GM21390 (cell line): ENCODE data around the gene TTF2.

Experiments
- ATAC-seq: cut with Tn5 transposase; IDR thresholded peaks from one replicate; pipeline ENCODE4 v1.9.1; 2021; ENCODE audit not compliant: unreplicated experiment

Gene TTF2

DNA sequence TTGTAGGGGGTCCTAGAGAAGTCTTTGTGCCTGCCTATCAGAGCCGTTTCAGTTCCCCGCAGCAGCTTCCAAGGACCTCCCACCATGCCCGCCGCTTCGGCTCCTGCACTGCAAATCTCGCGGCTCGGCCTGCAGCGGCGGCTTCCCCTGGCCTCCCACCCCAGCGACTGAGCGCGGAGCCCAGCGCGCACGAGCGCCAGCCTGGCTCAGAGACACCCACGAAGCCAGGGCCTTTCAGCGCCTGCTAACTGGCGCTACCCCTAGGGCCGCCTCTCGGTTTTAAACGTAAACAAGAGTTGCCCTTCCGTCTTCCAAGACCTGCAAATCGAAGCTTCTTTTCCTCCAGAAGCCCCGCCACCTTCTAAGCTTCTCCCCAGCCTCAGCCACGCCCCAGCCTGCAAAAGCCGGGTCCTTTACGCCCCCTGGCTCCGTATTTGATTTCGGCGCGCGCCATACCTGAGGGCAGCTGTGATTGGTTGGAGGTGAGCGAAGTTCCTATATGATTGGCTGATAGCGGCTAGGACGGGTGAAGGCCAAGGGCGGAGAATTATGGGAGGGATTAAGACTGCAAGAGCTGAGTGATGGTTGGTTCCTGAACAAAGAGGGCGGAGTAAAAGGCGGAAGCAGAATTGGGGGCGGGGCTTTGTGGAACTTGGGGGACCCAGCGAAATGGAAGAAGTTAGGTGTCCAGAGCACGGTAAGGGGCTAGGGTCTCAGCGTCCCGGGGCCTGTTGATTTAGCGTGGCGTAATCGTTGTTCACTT is at the start of gene TTF2:
TSS of gene TTF2 (plus strand) at position 649 of the 763 bp plus-strand sequence. CDS start at position 670, 21 bp downstream.
- ATAC-seq = peak; percentile 93

DNA sequence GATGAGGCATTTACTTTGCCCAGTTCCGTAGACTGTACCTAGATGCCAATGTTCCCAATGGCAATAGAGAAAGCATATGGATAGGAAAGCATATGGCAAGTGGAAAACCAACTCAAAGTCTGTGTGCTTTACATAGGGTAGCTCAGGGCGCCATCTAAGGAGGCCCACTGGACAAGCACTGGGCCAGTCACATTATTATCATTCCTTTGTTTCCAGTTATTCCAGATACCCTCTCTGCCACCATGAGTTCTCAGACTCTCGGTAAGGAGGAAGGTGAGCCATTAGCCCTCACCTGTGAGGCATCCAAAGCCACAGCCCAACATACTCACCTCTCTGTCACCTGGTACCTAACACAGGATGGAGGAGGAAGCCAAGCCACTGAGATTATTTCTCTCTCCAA is 48.8 kb upstream of the TTF2 start:
- ATAC-seq = no peak

DNA sequence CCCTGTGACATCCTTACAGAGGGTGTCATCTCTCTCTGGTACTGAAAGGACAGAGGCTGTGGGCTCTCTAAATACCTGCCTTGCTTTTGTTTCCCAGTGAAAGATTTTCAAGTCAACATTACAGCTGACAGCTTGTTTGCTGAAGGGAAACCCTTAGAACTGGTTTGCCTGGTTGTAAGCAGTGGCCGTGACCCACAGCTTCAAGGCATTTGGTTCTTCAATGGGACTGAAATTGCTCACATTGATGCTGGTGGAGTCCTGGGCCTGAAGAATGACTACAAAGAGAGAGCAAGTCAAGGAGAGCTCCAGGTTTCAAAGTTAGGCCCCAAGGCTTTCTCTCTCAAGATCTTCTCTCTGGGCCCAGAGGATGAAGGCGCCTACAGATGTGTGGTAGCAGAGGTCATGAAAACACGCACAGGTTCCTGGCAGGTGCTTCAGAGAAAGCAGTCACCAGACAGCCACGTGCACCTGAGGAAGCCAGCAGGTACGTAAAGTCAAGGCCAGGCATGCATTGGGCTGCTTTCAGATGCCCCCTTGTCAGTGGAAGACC is 46.7 kb upstream of the TTF2 start:
- no peak for ATAC-seq

DNA sequence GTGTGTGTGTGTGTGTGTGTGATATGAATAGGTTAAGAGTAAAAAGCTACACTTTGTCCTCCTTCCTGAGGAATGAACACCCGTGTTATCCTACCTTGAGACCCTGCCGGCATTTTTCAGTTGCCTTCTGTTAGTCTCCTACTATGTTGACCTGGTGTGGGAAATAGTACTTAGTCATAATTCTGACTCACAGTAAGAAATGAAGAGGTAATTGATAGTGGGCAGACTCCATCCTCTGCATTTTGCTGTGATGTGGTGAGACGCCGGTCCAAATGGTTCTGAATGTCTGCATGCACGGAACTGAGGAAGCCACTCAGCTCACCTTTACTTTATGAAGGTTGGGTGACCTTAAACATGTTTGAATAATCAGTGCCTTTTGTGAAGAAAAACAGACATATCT is 45.9 kb upstream of the TTF2 start:
- ATAC-seq = no peak

DNA sequence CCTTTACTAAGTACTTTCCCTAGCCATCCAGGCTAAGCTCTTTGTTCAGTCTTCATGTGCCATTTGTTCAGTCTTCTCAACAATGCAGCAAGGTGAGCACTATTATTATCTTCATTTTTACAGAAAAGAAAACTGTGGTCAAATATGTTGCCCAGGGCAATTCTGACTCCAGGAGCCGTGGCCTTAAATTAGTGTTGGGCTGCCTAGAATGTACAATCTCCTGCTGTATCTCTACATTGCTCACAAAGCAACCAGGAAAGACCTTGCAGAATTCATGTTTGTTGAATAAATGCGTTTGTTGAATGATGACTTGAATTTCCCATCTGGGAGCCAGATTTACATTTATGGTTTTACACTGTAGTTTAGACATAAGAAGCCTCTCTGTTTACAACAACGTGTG is 44.4 kb upstream of the TTF2 start:
- no peak for ATAC-seq

DNA sequence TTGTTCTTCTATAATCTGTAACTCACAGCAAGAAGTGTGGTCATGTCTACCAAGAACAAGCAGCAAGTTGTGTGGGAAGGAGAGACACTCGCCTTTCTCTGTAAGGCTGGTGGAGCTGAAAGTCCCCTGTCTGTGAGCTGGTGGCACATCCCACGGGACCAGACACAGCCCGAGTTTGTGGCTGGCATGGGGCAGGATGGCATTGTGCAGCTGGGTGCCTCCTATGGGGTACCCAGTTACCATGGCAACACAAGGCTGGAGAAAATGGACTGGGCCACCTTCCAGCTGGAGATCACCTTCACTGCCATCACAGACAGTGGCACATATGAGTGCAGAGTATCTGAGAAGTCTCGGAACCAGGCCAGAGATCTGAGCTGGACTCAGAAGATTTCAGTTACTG is 43.1 kb upstream of the TTF2 start:
- ATAC-seq = no peak

DNA sequence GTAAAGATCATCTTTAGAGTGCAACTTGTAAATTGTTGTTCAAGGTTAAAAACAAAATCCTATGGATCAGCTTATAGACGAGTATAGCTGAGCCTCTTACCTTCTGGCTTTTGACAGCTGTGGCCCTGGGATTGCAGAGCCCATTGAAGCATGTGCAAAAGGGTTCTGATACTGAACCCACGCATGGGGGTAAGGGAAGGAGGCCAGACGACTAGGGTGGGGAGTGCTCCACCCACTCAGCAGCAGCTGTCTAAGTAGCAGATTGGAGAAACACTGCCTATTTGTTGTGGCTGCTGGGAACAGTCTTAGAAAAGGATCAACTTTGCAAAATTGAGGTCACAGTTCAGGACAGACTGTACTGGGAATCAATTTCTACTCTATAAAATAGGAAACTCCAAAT is 42.5 kb upstream of the TTF2 start:
- ATAC-seq = no peak

DNA sequence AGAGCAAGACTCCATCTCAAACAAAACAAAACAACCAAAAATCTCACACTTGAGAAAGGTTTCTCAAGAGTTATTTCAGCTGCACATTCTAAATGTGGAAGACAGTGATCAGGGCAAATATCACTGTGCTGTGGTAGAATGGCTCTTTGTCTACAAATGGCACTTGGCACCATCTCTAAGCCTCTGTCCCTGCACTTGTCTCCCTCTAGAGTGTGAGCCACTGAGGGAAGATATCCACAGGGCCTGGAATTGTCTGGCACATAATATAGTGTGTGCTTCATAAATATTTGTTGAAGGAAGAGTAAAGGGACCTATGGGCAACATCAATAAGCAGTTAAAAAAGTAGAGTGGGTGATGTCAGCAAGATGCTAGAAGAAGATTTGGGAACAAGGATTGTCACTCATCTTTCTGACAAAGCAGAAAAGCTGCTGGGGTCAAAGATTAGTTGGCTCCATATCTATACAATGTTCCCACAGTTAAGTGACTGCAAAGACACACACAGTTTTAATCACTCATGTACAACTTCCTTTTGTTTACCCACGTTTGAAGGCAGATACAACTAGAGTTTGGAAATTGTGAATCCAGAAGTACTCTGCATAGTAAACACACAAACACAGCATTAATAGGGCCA is 39.5 kb upstream of the TTF2 start:
- no peak for ATAC-seq

DNA sequence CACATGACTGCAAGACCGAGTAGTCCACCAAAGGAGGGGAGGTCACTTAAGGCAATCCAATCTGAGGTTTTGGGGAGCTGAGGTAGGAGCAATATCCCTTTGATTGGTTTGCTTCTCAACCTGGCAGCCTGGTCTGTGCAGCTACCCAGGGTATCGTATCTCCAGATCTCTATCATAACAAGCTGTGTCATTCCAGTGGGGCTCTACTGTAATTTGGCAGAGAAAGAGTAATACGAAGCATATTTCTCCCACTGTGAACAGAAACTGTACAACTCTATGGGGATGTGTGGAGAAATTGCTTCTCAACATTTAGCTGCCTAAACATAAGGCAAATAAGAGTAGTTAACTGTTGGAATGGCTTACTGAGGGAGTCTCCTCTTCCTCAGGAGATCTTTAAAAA is 38.0 kb upstream of the TTF2 start:
- ATAC-seq = no peak

DNA sequence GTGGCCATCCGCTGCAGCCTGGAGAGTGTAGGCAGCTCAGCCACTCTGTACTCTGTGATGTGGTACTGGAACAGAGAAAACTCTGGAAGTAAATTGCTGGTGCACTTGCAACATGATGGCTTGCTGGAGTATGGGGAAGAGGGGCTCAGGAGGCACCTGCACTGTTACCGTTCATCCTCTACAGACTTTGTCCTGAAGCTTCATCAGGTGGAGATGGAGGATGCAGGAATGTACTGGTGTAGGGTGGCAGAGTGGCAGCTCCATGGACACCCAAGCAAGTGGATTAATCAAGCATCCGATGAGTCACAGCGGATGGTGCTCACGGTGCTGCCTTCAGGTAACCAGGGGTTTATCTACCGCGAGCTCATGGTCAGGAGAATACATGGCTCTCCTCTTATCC is 34.6 kb upstream of the TTF2 start:
- no peak for ATAC-seq

DNA sequence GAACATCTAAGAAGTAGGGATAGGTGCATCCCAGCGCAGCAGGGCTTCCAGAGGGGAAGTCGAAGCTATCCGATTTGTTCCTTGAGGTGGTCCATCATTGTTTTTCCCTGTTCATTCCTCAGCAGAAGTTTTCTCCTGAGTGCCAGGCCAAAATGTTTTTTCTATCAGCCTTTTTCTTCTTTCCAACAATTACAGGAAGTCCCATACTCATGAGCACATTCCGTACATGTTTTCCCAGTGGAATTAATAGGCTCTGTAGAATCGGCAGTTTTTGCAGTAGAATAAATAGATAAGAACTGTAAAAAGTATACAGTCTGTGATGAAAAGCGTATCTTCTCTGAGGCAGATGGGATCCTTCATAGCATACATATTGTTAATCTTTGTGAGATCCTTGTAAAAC is 33.8 kb upstream of the TTF2 start:
- no peak for ATAC-seq

DNA sequence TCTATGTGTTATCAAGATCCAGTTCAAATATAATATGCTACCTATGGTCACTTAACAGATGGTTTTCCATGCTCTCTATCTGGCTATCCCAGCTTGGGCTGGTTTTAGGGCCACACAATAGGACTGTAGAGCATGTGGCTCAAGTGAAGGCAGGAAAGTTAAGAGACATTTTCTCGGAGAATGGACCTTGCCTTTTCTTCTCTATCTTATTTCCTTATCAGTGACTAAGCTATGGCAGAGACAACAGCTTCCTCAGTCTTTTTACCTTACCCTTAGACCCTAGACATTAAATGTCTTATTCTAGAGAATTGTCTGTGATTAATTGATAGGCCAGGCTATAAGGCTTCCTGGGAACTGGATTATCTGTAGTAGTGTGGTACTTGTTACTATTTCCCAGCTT is 30.4 kb upstream of the TTF2 start:
- ATAC-seq = no peak

DNA sequence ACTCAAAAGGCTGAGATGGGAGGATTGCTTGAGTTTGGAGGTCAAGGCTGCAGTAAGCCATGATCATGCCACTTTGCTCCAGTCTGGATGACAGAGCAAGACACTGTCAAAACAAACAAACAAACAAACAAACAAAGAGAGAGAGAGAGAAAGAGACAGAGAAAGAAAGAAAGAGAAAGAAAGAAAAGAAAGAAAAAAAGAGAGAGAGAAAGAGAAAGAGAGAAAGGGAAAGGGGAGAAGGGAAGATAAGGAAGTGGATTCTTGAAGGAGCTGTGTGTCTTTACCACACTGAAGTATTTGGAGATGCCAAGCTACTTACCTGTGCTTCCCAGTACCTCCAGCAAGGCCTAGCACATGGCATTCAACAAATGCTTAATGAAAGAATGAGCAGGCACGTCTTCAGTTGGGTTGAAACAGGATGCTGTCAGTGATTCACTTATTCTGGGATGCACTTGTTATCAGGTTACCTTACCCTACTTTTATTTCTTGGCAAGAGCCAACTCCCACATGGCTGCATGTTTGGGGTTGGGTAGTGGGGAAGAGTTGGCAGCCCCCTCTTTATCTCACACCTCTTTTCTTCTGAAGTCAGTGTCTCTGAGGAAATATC is 29.8 kb upstream of the TTF2 start:
- ATAC-seq = no peak

DNA sequence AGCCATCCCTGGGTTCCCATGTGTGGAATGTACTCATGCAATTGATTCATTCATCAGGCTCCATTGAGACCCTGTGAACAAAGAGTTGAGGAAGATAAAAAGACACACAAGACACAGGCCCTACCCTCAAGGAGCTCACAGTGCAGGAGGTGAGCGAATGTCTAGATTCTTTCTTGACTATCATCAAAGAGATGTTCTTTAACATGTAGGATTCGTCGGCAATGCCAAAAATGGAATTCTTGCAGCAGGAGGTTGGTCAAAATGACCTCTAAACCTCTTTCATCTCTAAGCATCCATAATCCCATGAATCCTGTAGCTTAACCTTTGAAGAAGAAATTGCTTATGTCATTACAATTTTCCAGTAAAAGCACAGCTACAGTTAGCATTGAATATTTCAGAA is 27.9 kb upstream of the TTF2 start:
- no peak for ATAC-seq

DNA sequence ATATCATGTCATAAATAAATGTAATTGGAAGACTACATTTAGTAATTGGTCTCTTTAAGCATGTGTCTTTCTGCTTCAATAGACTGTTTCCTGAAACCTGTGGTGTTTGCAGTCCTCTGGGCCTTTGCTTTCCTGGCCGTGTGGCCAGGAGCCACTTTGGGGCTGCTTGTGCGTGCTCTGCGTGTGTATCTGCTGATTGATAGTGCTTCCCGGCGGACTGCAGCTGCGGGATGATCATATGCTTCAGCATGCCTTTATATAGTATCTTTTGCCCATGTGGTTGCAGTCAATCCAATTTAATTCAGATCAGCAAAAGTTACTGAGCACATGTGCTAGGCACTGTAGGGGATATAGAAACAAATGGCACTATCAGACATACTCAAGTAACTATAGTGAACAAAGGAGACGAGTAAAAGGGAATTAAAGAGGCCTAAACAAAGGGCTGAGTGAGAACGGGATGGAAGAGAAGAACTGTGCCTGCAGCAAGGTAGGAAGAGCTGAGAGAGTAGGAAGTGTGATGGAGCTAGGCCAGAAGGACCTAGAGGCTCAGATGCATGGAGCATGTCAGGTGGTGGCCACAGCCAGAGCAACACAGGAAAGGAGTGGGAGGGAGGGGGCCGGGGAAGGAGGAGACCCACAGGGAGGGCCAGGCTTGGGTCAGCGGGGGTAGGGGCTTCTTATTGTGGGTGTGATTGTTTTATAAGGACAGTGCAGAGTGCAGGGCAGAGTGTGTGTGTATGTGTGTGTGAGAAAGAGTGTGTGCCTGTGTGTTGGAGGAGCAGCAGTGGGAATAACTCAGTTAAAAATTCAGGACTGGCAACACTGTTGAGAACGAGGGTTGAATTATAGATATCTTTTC is 27.2 kb upstream of the TTF2 start:
- ATAC-seq = no peak

DNA sequence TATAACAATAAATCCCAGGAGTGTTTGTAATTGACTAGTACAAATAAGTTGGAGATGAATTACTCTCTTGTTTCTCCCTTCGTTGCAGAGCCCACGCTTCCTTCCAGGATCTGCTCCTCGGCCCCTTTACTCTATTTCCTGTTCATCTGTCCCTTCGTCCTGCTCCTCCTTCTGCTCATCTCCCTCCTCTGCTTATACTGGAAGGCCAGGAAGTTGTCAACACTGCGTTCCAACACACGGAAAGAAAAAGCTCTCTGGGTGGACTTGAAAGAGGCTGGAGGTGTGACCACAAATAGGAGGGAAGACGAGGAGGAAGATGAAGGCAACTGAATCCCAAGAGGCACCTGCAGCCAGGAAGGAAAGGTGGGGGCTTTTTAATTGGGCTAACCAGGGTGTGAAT is 26.4 kb upstream of the TTF2 start:
- no peak for ATAC-seq

DNA sequence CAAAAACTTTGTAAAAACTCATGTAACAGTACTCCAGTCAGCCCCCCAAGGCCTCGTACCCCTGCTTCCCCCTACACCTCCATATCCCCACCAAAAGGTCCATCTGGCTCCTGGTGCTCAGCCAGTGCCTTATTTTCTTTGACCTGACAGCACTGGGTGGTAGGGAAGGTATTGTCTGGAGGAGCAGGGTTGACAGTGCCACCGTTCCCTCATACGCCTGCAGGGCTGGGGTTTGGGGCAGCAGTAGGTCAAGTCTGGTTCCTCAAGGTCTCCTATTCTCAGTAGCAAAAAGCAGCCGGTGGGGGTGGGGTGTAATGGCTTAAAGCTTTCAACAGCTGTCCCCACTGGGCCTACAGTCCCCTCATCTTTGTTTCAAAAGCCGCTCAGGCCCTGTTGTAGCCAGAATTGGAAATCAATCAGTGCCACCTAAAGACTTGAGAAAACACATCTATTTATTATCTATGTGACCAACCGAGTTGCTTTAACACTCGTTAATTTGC is 25.3 kb upstream of the TTF2 start:
- ATAC-seq = no peak

DNA sequence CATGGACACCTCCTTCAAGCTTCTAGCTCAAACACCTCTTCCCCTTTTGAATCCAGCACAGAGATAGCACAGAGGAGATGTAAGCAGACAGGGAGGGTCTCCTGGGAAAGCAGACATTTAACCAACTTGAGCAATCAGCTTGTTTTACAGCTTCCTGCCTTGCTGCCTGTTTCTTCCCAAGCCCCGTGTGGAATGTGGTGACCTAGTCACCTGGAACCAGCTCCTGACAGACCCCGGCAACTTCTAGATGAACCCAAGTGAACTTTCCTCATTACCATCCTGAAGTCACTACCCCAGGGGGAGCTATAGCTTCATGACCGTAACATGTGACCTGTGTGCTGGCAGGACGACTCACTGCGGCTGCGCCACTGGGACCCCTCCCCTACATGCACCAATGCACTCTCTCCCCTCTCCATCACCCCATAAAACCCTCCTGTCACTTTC is 24.1 kb upstream of the TTF2 start:
- no peak for ATAC-seq

DNA sequence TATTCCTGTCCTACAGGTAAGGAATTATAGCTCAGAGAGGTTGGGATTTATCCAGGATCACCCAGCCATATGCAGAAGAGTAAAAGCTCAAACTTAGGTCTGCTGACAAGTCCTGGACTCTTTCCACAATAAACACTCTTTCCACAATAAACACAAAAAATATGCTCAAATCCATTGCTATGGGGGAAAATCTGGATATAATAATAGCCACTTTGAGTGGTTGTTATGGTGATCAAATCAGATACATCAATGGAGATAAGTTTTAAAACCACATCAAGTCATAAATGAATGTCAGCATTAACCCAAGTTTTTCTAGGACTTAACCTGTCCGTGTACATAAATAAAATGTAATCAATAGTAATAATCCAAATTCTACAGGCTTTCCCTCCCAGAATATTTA is 22.3 kb upstream of the TTF2 start:
- ATAC-seq = no peak

DNA sequence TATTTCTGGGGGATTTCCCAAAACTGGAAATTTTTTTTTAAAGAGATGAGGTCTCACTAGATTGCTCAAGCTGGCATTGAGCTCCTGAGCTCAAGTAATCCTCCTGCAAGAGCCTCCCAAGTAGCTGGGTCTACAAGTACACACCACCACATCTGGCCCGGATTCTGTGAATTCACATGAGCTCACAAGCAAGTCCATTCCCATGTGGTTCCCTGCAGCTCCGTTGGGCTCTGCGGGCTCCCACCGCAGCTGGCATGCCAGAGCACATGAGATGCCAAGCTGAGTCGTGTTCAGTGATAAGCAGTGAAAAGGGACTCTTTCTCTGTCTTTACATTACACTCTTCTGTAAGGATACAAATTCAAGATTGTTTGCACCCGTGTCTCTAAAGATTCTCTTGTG is 21.9 kb upstream of the TTF2 start:
- no peak for ATAC-seq

DNA sequence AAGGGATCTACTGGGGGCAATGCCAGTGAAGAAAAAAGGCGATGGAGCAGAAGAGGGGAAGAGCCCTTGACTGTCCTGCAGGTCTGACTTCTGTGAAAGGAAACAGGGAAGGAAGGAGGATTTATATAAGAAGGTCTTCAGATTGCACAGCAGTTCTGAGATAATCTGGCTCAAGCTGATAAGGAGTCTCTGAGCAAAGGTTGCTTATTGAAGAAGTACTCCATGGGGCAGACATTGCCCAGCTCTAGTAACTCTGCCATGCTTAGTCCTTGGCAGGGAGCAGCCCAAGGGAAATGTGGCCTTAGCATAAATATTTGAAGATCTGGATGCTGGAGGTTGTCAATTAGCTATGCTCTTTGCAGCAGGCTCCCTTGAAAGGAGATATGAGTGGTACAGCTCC is 15.9 kb upstream of the TTF2 start:
- no peak for ATAC-seq
